Vagina (tissue), 2 donors: ENCODE results near the gene ARL3.

Experiments
- POLR2A ChIP-seq, 2 donors: fragments of 450-650 bp; IDR thresholded peaks; one replicate each; pipeline ENCODE4 v1.6.1; 2017; ENCODE audit warnings: antibody characterized with exemption in 2 of 2, mild to moderate bottlenecking in 2 of 2, moderate library complexity in 2 of 2
- POLR2AphosphoS5 ChIP-seq, 2 donors: sonication (generic); formaldehyde crosslinking; IDR thresholded peaks; one replicate each; pipeline ENCODE4 v1.9.0; 2017; ENCODE audit warnings: antibody characterized with exemption in 2 of 2, mild to moderate bottlenecking in 2 of 2, low read depth in 1 of 2; ENCODE audit not compliant: insufficient read depth in 1 of 2

DNA sequence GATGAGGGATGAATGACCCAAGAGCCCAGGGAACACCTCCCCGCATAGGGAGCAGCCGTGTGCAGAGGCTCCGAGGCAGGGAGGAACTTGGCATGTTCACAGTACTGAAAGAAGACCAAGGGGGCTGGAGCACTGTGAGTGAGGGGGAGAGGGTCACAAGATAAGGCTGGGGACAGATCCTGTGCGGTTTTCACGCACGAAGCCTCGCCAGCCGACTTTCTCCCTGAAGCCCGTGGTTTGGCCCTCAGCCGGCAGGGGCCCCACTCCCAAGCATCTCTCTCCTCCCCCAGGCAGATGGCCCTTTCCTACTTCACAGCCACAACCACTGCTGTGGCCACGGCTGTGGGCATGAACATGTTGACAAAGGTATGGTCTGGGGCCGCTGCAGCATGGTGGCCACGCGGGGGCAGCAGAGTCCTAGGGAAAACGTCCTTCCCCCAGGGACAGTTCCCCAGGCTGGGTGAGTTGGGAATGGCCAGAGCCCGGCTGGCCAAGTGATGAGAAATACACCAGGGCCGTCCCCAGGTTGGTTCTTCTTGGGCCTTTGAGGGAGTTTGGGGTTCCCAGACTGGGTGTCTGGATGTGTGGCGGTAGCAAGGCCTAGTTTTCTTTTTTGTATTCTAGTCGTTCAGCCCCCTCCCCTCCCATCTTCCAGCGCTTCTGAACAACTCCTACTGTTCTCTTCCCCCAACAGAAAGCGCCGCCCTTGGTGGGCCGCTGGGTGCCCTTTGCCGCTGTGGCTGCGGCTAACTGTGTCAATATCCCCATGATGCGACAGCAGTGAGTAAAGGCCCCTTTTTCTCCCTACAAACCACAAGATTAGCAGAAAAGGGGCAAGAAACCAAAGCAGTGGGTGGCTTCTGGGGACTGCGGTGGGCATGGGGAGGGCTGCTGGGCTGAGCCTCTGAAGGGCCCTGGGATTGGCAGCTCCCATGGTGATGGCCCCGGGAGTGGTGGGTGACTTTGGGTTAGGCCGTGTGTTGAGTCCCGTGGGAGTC lies 15.1 kb upstream of the ARL3 start:
- no peak for TF ChIP-seq POLR2AphosphoS5 (IDR thresholded peaks at IDR 0.05; ENCODE audit: insufficient read depth in 1 of 2, low read depth in 1 of 2)
- no peak for TF ChIP-seq POLR2A (IDR thresholded peaks at IDR 0.05)
